HG03520 (cell line): ENCODE measurements around the gene ANKS6.

ENCODE experiments used
- ATAC-seq: cut with Tn5 transposase; IDR thresholded peaks from one replicate; pipeline ENCODE4 v1.9.1; 2021; ENCODE audit warnings: mild to moderate bottlenecking, moderate library complexity; ENCODE audit not compliant: unreplicated experiment

ANKS6 gene

GRCh38 chr9:98791608-98792490, 4.5 kb downstream of the ANKS6 start:
- no peak for ATAC-seq

- no peak for ATAC-seq
These were observed 5.3 kb downstream of the ANKS6 start for GRCh38 chr9:98790842-98791607.

GRCh38 chr9:98790134-98790841, 6.1 kb downstream of the ANKS6 start:
- ATAC-seq, result no peak

- no peak for ATAC-seq
These were observed 6.7 kb downstream of the ANKS6 start for GRCh38 chr9:98789483-98790133.

GRCh38 chr9:98787766-98788335, 8.5 kb downstream of the ANKS6 start:
- no peak for ATAC-seq

- ATAC-seq, result no peak
These were observed 9.4 kb downstream of the ANKS6 start for GRCh38 chr9:98786750-98787510.

GRCh38 chr9:98784831-98785806, 11.2 kb downstream of the ANKS6 start:
- no peak for ATAC-seq

- ATAC-seq, result no peak
These were observed 12.7 kb downstream of the ANKS6 start for GRCh38 chr9:98783518-98784226.

GRCh38 chr9:98781588-98782383, 14.6 kb downstream of the ANKS6 start:
- no peak for ATAC-seq

- no peak for ATAC-seq
These were observed 16.2 kb downstream of the ANKS6 start for GRCh38 chr9:98780059-98780749.

- ATAC-seq, result no peak
These were observed 17.4 kb downstream of the ANKS6 start for GRCh38 chr9:98778711-98779530.

- no peak for ATAC-seq
These were observed 18.1 kb downstream of the ANKS6 start for GRCh38 chr9:98778251-98778650.

GRCh38 chr9:98777618-98778017, 18.7 kb downstream of the ANKS6 start:
- ATAC-seq, result no peak

- no peak for ATAC-seq
These were observed 20.4 kb downstream of the ANKS6 start for GRCh38 chr9:98775831-98776441.

GRCh38 chr9:98774746-98775145, 21.6 kb downstream of the ANKS6 start:
- ATAC-seq, result no peak
